HG03039 (cell line): ENCODE results near the gene TXNL4A.

Experiments used
- ATAC-seq: cut with Tn5 transposase; IDR thresholded peaks from one replicate; pipeline ENCODE4 v1.9.1; 2021; ENCODE audit warnings: mild to moderate bottlenecking, moderate library complexity; ENCODE audit not compliant: unreplicated experiment

The TXNL4A gene

DNA sequence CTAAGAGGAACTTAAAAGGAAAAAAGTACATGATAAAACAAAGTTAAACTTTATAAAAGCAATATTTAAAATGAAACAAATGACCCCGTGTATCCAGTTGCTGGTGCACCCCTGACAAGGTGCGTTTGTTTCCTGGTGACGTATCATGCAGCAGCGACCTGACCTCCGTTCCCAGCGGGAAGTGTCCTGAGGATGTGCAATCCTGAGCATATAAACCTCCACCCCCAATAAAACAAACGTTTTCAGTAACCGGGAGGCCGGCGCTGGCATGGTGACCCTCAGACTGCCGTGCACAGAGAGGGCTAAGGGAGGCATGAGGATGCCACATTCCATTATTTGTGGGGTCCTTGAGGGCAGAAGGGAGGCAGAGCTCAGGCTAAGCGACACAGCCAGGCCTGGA lies 51.7 kb downstream of the TXNL4A start:
- ATAC-seq, result no peak

DNA sequence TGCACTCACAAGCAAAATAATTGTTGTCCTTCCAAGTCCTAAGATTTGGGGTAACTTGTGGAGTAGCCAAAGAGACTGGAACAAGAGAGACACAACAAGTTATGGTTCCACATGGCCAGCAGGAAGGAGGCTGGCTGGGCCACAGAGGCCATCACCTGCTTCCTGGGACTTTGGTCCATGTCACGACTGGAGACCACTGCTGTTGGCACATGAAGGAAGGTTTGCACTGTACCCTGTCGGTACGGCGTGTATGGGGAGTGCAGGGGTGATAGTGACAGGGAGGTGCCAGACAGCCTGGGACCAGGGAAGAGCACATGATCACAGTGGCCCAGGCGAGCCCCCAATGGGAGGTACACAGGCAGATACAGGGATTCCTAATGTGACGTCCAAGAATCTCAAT lies 52.4 kb downstream of the TXNL4A start:
- ATAC-seq, result no peak

DNA sequence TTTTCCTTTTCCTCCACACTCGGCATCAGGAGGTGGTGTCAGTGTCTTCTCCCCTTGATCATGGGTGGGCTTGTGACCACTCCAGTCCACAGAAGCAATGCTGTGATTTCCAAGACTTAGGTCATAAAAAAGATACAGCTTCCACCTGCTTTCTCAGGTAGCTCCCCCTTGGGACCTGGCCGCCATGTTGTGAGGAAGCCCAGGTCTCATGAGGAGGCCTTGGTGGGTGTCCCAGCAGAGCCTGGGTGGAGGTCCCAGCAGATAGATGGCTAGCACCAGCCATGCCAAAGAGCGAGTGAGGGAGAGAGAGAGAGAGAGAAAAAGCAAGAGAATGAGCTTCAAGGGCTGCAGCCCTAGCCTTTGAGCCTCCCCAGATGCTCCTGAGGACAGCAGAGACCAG lies 52.9 kb downstream of the TXNL4A start:
- no peak for ATAC-seq

DNA sequence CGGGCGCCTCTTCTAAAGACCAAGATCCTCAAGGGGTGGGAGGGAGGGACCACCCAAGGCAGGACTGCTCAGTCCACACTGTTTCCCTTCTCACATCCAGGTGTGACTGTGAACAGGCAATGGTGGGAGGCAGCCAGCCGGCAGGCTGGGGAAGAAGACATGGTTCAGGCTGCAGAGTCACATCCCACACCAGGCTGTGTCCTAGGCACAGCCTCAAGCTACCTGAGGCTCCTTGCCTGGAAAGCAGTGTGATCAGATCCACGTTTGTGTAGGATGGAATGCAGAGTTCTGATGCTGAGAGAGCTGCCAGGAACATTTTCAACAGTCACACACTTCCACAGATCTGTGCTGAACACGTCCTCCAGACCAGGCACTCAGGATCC lies 53.3 kb downstream of the TXNL4A start:
- ATAC-seq, result no peak

DNA sequence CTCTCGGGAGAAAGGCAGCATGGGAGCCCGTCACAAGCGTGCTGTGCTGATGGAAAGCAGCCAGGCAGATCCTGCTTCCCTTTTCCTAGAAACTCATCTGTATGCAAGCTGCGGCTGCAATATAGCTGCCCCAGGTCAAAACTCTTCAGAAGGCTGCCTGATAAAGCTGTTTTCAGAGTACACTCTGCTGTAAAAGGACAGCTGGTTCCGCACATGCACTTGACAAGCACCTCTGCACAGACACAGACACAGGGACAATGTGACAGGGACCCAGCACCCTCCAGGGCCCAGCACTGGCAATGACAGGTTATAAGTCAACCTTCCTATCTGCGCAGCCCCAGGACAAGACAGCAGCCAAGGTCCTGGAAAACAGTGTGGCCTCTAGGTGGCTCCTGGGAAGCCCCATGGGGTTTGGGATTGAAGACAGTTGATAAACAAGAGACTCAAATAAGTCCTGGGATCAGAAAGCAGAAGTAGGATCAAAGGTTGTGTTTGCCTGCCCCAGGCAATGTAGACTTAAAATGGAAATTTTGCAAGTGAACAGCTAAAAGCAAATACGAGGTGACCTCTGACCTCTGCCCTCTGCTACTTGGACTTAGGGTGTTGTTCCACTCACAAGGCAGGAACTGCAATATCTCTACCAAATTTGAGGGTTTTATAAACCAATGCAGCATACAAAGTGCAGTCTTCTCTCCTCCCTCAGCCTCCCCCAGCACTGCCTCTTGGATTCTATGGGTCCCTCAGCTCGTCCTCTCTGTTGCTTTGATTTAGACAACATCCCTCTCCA lies 53.9 kb downstream of the TXNL4A start:
- no peak for ATAC-seq

DNA sequence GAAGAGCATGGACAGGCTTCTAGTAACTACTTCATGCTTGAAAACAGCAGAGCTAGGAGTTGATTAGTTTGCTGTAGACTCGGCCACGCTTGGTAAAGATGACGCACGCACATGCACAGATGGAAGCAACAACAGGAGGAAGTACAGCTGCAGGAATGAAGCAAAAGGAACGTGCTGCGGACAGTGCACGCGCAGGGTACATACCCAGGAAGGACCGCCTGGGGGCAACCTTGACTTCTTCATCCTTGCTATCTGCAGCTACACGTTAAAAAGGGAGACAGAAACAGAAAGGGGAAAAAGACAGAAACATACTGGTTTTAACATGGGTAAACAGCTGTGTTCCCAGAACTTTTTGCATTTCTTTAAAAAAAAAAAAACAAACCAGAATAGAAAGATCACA lies 54.6 kb downstream of the TXNL4A start:
- ATAC-seq, result no peak

DNA sequence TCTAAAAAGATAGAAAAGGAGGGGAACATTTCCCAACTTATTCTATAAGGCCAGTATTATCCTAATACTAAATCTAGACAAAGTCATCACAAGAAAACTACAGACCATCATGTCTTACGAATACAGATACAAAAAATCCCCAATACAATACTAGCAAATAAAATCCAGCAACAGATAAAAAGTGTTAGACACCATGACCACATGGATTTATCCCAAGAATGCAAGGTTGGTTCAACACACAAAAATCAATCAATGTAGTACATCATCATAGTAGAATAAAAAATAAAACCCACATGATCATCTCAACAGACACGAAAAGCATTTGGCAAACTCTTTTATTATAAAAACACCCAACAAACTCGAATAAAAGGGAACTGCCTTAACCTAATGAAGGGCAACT lies 55.5 kb downstream of the TXNL4A start:
- ATAC-seq, result no peak

DNA sequence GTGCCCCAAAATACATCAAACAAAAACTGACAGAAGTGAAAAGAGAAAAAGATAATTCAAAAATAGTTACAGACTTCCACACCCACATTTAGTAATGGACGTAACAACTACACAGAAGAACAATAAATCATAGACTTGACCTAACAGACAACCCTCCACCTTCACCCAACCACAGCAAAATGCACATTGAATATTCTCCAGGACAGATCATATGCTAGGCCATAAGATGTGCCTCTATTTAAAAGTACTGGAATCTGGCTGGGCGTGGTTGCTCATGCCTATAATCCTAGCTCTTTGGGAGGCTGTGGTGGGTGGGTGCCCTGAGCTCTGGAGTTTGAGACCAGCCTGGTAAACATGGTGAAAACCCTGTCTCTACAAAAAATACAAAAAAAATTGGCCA lies 56.9 kb downstream of the TXNL4A start:
- ATAC-seq, result no peak

DNA sequence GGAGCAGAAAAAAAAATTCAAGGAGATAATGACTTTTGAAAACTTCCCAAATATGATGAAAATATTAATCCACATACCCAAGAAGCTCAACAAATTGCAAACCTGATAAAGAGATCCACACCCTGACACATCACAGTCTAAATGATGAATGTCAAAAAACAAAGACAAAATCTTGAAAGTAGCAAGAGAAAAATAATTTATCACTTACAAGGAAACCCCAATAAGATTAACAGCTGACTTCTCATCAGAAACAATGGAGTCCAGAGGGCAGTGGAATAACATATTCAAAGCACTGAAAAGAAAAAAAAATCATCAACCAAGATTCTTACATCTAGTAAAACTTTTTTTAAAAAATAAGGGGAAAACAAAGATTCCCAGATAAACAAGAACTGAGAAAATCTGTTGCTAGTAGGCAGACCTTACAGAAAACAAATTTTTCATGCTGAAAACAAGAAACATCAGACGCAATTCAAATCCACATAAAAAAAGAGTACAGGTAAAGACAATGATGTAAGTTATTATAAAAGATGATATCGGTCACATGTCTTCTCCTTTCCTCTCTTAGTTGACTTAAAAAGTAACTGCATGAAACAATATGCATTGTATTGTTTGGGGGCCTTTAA lies 58.2 kb downstream of the TXNL4A start:
- ATAC-seq, result no peak

DNA sequence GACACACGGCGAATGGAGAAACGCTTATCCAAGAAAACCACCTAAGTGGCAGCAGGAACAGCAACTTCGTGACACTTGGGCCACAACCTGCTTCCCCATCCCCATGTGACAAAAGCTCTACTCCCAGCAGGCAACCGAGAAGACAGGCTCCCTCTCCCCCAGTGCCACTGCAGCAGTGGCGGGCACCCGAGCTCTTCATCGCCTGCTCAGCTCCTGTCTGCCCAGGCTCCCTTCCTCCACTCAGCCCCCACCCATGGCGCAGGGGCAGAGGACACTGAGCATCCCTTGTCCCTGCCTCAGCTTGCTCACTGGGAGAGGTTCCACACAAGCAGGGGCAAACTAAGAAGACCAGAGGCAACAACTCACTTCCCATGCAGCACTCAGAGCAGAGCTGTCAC lies 59.8 kb downstream of the TXNL4A start:
- no peak for ATAC-seq

DNA sequence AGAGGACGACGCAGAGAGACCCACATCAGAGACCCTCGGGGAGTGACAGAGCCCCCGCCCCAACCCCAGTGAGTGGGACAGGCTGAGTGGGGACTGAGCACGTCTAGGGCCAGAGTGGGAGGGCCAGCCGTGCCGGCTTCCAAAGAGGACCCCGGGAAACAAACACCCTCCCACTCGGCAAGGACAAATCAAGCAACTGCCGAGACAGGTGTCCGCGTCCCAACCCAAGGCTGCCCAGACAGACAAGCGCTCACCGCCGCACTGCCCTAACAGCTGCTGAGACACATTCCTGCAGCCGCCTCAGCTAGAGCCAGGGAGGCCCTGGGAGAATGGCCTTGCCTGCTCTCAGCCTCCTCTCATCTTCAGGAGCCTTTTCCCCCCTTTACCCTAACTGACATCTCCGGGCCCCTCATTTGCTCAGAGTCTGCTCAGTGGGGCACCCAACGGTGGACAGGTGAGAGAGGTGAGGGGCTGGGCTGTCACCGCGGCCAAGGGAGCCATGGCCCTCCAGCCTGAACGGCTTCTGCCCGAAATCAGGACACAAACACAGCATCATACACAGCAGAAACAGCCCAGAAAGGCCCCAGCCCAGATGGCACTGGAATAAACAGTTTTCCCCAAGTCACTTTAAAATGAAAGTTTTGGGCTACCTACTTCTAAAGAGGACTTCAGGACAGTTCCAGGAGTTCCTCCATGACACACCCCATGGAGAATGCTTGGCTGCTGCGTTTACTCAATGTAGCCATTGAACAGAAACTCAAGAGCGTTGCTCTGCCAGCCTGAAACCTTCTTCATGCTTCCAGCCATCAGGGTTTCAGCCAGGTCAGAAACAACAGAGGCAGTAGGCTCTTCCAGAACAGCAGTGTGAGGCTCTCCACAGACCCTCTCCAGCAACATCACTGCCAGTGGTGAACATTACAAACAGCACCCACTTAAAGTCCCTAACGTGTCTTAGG lies 60.5 kb downstream of the TXNL4A start:
- ATAC-seq, result no peak

DNA sequence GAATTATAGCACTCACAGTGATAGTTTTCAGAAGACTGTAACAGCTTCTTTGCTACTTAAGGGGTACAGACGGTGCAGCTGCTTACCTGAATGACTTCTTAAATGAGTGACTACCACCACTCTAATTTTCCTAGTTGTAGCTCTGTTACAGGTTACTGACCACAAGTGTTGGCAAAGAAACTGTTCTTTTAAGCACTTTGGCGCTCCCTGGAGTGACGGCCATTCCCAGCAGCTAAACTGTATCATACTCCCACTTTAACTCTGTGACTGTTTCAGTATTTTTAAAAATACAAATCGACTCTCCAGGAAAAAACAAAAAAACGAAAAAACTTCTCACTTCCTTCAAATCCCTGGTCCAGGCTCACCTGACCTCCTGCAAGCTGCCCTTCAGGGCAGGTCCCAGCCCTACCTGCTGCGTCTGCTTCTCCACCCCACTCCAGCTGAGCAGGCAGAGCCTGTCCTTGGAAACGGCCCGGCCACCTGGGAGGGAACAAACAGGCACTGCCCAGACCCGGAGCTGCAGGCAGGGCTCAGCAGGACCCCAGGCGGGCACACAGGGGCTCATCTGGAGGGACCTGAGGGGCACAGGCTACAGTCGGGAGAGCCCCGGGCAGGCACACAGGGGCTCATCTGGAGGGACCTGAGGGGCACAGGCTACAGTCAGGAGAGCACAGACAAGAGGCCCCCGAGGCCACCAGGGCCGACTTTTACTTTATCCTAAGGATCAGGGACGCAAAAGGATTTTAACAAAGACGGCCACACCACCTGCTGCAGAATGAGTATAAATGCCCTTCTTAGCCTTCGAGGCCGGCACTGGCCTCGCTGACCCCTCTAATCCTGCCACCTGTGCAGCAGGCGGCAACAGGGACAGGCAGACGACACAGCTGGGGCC lies 61.4 kb downstream of the TXNL4A start:
- ATAC-seq, result no peak

DNA sequence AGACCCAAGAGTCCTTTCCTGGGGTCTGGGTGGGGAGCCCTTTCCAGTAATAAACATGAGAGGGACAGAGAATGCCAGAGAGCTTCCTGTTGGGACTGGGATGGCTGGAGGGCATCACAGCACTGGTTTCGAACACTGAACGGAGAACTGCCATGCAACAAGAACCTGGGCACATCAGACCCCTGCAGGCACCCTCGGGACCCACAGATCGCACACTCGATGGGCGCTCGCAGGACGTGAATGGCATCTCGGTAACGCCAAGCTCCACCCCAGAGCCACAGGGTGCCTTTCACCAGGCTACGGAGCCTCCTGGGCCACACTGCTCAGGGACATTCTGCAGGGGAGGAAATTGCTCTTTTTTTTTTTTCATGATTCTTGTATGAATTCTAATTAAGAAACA lies 62.1 kb downstream of the TXNL4A start:
- no peak for ATAC-seq

DNA sequence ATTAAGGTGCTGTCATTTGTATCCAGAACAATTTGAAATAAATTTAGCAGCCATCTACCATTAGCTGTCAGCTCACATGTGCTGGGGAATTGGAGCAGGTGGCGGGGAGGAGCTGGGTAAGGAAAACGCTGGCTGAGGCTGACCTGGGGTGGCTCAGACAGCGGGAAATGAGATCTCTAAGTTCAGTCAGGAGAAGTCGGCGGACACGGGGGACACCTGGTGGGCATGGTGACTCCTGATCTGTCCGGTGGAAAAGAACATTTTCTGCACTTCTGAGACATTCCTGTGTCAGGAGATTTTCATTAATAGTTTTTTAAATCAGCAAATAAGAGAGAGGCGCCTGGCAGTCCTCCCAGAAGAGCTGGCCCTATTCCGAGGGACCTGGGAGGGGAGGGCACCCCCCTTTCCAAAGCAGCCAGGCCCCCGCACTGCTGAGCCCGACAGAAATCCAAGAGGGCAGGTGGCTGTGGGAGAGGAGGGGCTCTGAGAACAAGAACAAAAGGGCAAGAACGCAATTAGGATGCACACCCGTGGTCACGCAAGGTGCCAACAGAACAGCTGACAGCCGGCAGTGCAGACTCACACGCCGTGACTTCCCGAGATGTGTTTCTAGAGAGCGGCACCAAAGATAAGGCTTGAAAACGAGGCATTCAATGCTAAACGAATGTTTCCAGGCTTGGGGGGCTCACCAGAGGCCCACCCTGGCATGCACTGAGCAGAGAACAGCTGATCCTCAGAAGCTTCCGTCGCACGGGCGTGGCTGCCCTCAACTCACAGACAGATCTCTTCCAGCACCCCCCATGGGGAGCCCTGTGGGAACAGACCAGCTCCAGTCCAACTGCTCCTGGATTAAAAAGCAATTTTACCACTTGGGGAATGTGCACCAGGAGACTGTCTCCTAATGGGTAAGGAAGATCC lies 63.3 kb downstream of the TXNL4A start:
- ATAC-seq, result no peak

DNA sequence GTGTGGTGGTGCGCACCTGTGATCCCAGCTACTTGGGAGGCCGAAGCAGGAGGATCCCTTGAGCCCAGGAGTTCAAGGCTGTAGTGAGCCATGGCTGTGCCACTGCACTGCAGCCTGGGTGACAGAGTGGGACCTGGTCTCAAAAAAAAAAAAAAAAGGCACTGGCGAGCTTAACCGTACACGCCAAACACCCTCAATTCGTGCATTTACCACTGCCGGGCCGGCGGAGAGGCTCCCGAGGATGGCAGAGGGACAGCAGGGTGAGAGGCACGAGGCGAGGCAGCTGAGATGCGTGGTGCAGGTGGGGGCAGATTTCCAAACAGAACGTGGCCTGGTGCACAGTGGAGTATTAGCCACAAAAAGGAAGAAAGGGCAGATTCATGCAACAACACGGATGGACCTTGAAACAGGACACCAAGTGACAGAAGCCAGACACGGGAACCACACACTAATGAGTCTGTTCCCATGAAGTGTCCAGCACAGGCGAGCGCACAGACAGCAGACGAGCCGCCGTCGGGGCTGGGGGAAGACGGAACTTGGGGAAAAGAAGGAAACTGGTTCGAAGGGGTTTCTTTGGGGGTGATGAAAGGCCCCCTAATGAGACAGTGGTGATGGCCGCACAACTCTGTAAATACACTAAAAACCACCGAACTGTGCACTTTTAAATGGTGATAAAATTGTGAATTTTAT lies 64.3 kb downstream of the TXNL4A start:
- ATAC-seq, result no peak

DNA sequence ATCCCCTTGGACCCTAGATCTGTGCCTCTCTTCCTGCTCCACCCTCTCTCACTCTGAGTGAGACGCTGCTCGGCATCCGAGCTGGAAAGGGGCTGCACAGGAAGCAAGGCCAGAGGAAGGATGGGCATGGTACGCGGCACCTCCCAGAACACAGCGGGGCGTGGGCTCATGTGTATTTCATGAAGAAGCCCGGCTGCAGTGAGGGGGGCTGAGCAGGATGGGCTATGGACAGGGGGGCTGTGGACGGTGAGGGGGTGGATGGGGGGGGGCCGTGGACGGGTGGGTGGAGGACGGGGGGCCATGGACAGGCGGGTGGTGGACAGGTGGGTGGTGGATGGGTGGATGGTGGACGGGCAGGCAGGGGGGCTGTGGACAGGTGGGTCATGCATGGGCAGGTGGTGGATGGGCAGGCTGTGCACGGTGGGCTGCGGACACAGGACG lies 65.4 kb downstream of the TXNL4A start:
- ATAC-seq, result no peak

DNA sequence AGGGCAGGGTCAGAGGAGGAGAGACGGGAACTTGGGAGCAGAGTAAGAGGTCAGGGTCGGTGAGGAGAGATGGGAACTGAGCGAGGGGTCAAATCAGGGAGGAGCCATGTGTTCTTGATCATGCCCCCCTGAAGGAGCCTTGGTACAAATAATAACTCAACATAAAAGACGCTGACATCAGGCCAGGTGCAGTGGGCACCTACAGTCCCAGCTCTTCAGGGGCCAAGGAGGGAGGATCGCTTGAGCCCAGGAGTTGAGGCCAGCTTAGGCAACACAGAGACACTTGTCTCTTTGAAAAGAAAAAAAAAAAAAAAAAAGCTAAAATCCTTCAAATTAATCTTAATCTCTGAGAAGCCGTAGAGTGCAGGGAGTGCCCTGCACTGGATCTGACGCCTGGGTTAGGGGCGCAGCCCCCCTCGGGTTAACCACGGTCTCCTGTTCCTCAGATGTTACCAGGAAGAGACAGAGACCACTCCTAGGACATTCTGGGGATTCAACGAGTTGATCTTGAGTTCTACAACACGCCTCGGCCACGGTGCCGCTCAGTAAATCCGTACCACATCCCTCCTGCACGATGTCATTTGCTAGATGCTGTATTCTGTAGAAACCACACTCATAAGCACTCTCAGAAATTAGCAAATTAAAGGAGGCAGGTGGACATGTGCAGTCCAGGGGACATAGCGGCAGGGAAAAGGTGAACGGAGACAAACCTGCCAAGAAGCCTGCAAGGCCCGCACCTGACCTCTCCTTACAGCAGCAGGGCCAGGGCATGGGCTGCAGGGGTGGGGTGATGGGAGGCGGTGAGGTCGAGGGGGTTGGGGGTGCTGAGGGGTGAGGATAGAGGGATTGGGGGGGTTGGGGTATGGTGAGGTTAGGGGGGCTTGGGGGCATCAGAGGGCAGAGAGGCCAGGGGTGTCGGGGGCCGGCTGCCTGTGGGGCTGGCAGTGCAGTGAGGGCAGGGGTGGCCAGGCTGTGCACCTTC lies 66.1 kb downstream of the TXNL4A start:
- no peak for ATAC-seq
